Hippocampal formation (tissue), 2 donors: ENCODE measurements around the gene CLCF1.

ENCODE experiments used
- DNase-seq, 2 donors: peaks; one replicate each; lab custom pipeline; 2025; lab: John Stamatoyannopoulos, UW

CLCF1 gene

GRCh38 chr11:67356387-67356863 is 17.0 kb downstream of the CLCF1 start:
- DNase-seq, result no peak

DNA sequence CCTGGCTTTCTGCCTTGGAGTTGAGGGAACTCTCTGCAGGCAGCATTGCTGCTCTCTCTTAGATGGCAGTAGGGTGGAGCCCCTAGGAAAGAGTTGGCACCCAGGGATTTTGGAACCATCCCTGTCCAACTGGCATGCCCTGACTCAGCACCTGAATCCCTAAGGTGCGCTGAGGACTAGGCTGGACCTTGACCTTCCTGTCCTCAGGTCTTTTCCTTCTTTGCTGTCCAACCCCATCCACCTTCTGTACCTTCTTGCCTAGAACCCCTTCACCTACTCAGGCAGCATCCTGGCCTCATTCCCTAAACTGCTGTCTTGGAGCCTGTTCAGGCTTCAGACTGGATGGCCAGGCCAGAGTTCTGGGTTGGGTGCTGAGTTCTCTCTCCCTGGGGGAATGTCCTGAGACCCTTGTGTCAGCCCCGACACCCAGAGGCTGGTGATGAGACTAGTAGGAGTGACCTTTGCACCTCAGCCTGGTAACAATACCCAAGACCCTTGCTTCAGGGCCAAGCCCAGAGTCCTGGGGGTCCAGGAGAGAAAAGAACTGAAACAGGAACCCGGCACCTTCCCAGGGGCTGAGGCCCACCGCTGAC is 17.5 kb downstream of the CLCF1 start:
- no peak for DNase-seq

- DNase-seq, result no peak
Measured at GRCh38 chr11:67355023-67355793, 18.2 kb downstream of the CLCF1 start.

DNA sequence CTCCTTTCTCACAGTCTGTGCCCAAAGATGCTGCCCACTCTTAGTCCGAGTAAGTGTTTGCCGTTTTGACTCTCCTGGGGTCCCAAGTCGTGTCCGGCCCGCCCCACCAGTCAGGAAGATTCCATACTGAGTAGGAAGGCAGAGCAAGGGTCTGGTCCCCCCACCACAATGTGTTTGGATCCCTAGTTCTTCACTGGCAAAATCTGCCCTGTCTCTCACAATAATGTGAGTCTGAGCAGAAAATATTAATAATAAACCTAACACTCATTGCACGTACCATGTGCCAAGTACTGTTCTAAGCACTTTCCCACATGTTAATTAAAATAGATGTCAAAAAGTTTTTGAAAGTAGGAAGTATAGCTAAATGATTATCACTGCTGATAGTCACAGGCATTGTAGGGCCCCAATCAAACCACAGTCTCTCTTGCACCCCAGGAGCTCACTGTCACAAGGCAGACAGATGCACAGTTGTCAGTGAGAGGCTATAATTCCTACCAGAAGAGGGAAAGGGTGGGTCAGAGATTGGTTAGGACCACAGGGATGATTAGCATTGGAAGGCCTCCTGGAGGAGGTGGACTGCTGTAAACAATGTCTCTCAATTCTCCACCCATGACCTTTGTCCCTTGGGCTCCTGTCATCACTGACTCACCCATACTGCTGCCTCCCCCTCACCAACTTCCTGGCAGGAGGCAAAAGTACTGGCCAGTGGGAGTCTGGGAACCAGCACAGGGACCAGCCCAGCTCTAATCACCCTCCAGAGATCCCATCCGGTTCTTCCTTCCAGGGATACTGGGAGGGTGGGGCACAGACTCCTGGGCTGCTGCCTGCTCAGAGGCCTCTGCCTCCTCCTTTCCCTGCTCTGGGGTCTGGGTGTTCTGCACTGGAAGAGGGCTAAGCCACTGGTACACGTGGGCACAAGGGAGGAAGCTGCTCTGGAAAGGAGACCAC is 19.0 kb downstream of the CLCF1 start:
- DNase-seq, result no peak

GRCh38 chr11:67353317-67354074 is 19.9 kb downstream of the CLCF1 start, which contains the start of gene POLD4:
Gene POLD4, minus strand, starts transcription at chr11:67353546. Its CDS starts 147 bp downstream, at chr11:67353399.
- DNase-seq, result peak; percentile 95 to 98

DNA sequence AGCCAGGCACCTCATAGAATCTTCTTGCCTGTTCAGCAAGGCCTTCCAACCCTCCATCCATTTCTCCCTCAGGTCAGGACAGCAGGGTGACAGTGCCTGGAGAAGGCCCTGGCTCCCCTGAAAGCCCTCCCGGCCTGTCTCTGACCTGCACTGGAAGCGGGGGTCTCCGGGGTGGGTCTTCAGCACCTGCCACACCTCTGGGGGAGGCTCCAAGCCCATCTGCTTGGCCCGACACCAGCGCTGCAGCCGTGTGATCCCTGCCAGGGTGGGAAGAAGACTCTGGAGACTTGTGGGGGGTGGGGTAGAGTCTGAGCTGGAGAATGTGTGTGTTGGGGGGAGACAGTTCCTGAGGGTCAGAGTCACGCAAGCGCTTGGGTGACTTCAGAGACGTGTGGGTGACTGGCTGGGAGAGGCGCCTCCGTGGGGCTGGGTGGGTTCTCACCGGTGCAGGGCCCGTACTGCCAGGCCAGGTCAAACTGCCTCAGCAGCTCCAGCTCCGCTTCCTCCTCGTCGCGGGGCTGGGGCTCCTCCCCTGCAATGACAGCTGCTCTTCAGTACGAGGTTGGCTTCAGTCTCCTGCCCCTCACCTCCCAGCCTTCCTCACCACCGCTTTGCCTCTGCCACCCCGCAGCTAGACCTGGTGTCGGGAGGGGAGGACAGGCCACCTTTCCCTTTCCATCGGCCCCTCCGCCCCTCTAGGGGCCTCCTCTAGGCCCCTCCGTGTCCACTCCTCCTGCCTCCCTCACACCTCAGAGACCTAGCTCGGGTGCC is 20.7 kb downstream of the CLCF1 start:
- no peak for DNase-seq

GRCh38 chr11:67351275-67352005 is 22.0 kb downstream of the CLCF1 start:
- peak in 1 of 2 donors; percentile 57 for DNase-seq

DNA sequence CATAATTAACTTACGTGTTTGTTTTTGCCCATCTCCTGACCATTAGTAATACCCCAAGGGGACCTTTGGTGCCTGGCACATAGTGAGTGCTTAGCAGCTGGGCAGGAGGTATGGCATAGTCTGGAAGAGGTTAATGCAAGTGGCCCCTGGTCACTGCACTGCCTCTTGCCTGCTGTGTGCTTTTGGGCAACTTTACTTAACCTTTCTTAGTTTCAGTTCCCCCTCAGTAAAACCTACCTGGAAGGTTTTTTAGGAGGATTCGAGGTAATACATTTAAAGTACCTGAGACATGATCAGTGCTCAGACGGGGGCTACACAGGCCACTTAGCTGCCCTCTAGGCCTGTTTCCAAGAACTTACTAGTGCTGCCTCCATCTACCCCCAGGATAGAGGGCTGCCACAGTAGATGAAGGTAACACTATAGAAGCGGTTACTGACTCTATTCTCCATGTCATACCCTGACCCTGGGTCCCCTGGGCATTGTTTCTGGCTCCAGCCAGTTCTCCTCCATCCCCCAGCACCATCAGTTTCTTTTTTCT is 23.4 kb downstream of the CLCF1 start:
- DNase-seq, result no peak

DNA sequence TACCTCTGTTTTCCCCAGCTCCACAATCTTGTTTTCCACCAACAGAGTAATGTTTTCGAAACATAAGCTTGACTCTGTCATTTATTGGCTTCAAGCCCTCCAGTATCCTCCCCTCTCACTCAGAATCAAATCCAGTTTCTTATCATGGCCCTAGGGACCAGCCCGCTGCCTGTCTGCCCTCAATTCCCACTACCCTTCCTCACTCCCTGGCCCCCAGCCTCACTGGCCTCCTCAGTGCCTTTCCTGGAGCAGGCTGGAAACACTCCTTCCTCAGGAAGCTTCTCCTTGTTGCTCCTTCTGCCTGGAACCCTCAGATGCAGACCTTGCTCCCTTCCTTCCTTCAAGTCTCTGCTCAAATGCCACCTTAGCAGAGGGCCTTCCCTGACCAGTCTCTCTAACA is 23.9 kb downstream of the CLCF1 start:
- DNase-seq, result no peak

- no peak for DNase-seq
Measured at GRCh38 chr11:67349036-67349435, 24.4 kb downstream of the CLCF1 start.

GRCh38 chr11:67347964-67348749 is 25.2 kb downstream of the CLCF1 start:
- no peak for DNase-seq

- DNase-seq, result peak in 1 of 2 donors; percentile 12
Measured at GRCh38 chr11:67345920-67346819, 27.2 kb downstream of the CLCF1 start.

DNA sequence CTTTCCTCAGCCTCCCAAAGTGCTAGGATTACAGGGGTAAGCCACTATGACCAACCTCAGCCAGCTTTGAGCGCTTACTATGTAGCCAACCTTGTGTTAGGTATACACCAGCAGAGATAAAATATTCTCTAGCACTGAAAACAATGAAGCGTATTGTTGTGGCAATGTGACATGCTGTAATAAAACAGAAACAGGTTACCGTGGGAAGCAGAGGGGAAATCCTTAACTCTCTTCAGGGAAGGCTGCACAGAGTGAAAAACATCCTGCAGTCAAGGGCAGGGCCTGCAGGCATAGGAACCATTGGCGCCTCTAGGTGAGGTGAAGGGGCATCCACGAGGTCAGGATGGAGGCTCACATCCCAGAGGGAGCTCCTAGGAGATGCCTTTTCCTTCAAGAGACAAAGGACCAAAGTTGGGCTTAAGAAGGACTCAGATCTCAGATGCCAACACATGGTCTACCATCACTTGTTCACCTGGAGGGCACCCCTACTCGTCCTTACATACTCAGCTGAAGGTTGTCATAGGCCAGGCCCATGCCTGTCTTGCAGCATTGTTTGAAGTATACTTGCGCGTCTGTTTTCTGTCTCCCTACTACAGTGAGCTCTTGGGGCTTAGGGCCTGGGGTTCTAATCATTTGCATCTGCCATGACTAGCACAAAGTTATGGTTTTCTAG is 28.0 kb downstream of the CLCF1 start:
- DNase-seq, result no peak

DNA sequence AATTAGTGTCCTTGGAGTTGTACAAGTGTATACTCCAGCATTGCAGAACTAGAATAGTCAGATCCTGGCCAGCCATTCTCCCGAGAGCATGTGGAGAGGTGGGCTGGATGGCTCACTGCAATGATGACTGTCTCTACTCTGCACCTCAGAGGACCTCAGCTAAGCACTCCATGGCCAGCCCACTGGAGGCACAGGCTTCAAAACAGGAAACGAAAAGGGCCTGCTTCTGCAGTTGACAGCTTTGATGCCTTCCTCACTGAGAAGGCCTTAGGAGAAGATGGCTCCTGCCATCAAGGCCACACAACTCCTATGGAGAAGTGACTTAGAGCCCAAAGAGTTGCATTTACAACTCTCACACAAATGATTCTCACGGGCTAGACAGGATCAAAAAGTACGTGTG is 29.1 kb downstream of the CLCF1 start:
- DNase-seq, result no peak

- DNase-seq, result no peak
Measured at GRCh38 chr11:67337257-67337656, 36.1 kb downstream of the CLCF1 start.

- DNase-seq, result no peak
Measured at GRCh38 chr11:67332081-67332691, 41.2 kb downstream of the CLCF1 start.

DNA sequence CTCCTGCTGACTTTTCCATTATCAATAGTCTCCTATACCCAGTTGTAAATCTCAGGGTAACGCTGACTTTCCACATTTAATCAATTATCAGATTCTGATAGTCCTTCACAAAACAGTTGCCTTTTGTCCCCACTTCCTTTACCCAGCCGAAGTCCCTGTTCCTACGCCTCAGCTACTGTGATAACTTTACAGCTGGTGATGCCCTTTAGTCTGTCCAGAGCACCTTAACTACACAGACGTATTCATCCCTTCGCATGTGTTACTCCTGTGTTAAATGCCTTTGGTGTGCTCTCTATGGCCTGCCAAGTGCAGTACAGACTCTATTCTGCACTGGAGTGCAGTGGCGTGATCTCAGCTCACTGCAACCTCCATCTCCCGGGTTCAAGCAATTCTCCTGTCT is 49.9 kb downstream of the CLCF1 start:
- no peak for DNase-seq
